Right lobe of liver (tissue), 6 donors: ENCODE data around the gene PPFIA4. TPM values are rescaled to one million over a fixed set of nuclear protein-coding genes. Genes with fewer than 3 reads are reported as not detected.

Experiments
- ATAC-seq, 4 donors: fragments of 200-7000 bp; cut with Tn5 transposase; one replicate each; pipeline ENCODE4 v1.9.1; 2020; ENCODE audit warnings: mild to moderate bottlenecking in 4 of 4, moderate library complexity in 4 of 4
- DNase-seq, 3 donors: peaks; one replicate each; pipeline ENCODE4 v3.0.0-alpha.2; 2020
- H3K27ac ChIP-seq, 3 donors: fragments of 200-600 bp; one replicate each; pipeline ENCODE4 v1.8.0; 2022
- H3K27me3 ChIP-seq, 2 donors: fragments of 200-600 bp; one replicate each; pipeline ENCODE4 v1.8.0; 2022
- H3K36me3 ChIP-seq, 4 donors: fragments of 200-600 bp; sonication (generic) in 1 of 4; one replicate each; pipeline versions ENCODE4 v1.5.1 to v1.8.0; 2017 to 2022; ENCODE audit warnings: control low read depth in 1 of 4
- H3K4me1 ChIP-seq, 4 donors: fragments of 200-600 bp; sonication (generic) in 1 of 4; one replicate each; pipeline versions ENCODE4 v1.5.1 to v1.8.0; 2017 to 2022; ENCODE audit warnings: control low read depth in 1 of 4
- H3K4me3 ChIP-seq, 3 donors: fragments of 200-600 bp; one replicate each; pipeline ENCODE4 v1.8.0; 2022
- H3K9me3 ChIP-seq, 4 donors: fragments of 200-600 bp; sonication (generic) in 1 of 4; one replicate each; pipeline versions ENCODE4 v1.5.1 to v1.8.0; 2017 to 2022; ENCODE audit warnings: control low read depth in 1 of 4
- CTCF ChIP-seq, 4 donors: fragments of 200-600 bp in 3 of 4; fragments of 450-650 bp in 1 of 4; IDR thresholded peaks; one replicate each; pipeline versions ENCODE4 v1.5.1 to v1.8.0; 2016 to 2022; ENCODE audit warnings: antibody characterized with exemption in 4 of 4, mild to moderate bottlenecking in 2 of 4
- POLR2A ChIP-seq: fragments of 450-650 bp; IDR thresholded peaks from one replicate; pipeline ENCODE4 v1.6.1; 2017; ENCODE audit warnings: antibody characterized with exemption, mild to moderate bottlenecking
- WGBS: methylation state at CpG from one replicate; pipeline ENCODE4 v1.1.6; 2018; ENCODE audit warnings: low coverage, low lambda C conversion rate; ENCODE audit not compliant: insufficient coverage; ENCODE audit errors: missing lambda C conversion rate; 5-methylcytosine and 5-hydroxymethylcytosine counted together
- intact Hi-C, 2 donors: fragments of 100-400 bp; cut with DNase I; formaldehyde crosslinking; loops; one replicate each; pipeline versions ENCODE4 v1.11.2 to v1.14.1; 2022
- total RNA-seq, 6 experiments: library from RNA; depleted of rRNA in 2 of 6; stranded (reverse); fragments of >200 nt in 2 of 6; fragmentation: NEBNext Ultra II Directional in 3 of 6; extraction: Animal tissue kit (Norgen Biotek cat#: 25700) in 3 of 6; gene quantifications; one replicate each; pipeline versions ENCODE4 v1.1.0 to v1.2.4, GENCODE V29; 2016 to 2023
- donor health status: DM: no; HTN: yes; CAD: no.
- donor health status: DM: no; HTN: no; CAD: no.
- donor health status: DM: no; HTN: no; CAD: no.
- donor health status: DM: no; HTN: yes; CAD: no.
- donor health status: DM: no; HTN: yes; CAD: no.

The PPFIA4 gene
- total RNA-seq, 6 experiments from 2014 or later, result 0.18 to 5.5 (median 0.49) TPM; not detected in 1

DNA sequence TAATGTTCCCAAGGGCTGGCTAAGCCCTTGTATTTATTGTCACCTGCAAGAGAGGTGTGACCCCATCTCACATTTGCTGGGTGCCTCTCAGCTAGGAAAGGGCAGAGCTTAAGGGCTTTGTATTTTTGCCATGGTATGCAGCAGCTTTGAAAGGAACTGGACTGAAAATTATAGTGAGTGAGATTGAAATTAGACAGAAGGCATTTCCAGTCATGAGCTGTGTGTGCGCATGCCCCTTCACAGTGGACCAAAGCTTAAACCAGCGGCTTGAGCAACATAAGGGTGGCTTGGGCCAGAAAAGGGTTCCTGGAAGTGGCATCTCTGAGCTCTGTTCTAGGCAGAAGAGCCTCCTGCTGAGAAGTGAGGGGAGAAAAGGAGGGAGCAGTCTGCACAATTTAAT, 39.7 kb downstream of the PPFIA4 start:
- Histone ChIP-seq H3K4me3 (no peak overlapping the region), H3K4me1 (no peaks in the 10 kb centered on the region), H3K27me3 (no peaks in the 10 kb centered on the region), H3K27ac (no peak overlapping the region), H3K9me3 (no peaks in the 10 kb centered on the region), H3K36me3 (no peaks in the 10 kb centered on the region)
- WGBS, result 70% methylated on average over 2 of the region's 2 CpGs
- no peak for TF ChIP-seq POLR2A
- no peak for TF ChIP-seq CTCF (IDR thresholded peaks at IDR 0.05)
- DNase-seq, result no peak
- ATAC-seq, result no peak
- intact Hi-C loops, result no loop called here

DNA sequence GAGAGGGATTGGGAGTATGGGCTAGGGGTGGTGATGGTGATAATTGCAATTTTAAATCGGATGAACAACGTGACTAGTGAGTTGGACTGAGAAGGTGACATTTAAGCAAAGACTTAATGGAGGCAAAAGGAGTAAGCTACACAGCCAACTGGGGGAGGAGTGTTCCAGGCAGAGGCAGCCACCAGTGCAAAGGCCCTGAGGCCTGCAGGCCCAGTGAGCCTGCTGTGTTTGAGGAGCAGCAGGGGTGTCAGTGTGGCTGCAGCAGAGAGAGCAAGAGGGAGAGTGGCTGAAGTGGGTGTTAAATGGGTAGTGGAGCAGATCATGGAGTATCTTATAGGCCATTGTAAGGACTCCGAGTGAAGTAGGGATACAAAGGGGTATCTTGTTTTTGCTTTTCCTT, 40.7 kb downstream of the PPFIA4 start:
- intact Hi-C loops, result no loop called here
- no peaks in the 10 kb centered on the region for H3K36me3 ChIP-seq
- H3K27me3 ChIP-seq, result no peaks in the 10 kb centered on the region
- 70% methylated on average over 3 of the region's 3 CpGs for WGBS
- H3K9me3 ChIP-seq, result no peaks in the 10 kb centered on the region
- no peak for ATAC-seq
- H3K27ac ChIP-seq, result no peak overlapping the region
- TF ChIP-seq POLR2A (no peak), CTCF (IDR thresholded peaks at IDR 0.05) (no peak)
- no peaks in the 10 kb centered on the region for H3K4me1 ChIP-seq
- no peak for DNase-seq
- no peak overlapping the region for H3K4me3 ChIP-seq

DNA sequence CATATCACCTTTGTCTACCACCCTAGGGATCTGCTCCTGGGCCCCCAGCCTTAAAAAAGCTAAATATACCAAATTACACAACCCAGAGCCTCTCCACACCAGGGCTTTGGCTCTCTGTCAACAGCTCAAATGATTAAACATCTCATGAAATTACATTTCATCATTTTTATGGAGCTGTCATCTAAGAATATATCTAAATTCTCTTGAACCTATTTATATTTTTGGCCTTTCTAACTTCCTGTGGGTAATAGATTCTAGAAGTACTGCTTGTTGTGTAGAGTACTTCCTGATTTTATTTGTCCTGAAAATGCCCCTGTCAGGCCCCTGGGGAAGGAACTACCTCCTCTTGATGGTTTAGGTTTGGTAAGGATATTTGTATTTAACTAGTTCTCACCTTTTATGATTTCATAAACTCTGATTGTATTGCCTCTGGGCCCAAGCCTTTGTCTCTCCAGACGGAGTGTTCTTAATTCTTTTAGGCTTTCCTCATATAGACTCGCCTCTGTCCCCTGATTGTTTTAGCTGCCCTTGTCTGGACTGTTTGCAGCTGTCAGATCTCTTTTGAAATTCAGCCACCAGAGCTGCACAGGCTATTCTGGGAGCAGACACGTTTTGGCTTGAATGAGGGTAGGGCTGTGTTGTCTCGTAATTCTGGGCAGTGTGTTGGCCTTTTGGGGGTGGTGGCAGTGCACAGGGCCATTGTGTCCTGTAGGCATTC, 42.9 kb downstream of the PPFIA4 start:
- intact Hi-C loops, result no loop called here
- TF ChIP-seq POLR2A, result no peak
- no peak for TF ChIP-seq CTCF (IDR thresholded peaks at IDR 0.05)
- no peaks in the 10 kb centered on the region for H3K27me3 ChIP-seq
- no peaks in the 10 kb centered on the region for H3K9me3 ChIP-seq
- no peak overlapping the region for H3K27ac ChIP-seq
- ATAC-seq (peak; percentile 22 to 49 (median 40)), DNase-seq (no peak)
- H3K4me1 ChIP-seq, result no peaks in the 10 kb centered on the region
- H3K4me3 ChIP-seq, result no peak overlapping the region
- WGBS, result 49% methylated on average over 4 of the region's 4 CpGs
- H3K36me3 ChIP-seq, result no peaks in the 10 kb centered on the region

GRCh38 chr1:203072002-203072602, 45.8 kb downstream of the PPFIA4 start:
- DNase-seq (no peak), ATAC-seq (no peak)
- TF ChIP-seq CTCF (IDR thresholded peaks at IDR 0.05) (no peak), POLR2A (no peak)
- H3K27me3 ChIP-seq, result no peaks in the 10 kb centered on the region
- intact Hi-C loops, result no loop called here
- no peak overlapping the region for H3K27ac ChIP-seq
- 77% methylated on average over 6 of the region's 7 CpGs for WGBS
- H3K9me3 ChIP-seq, result no peaks in the 10 kb centered on the region
- no peaks in the 10 kb centered on the region for H3K36me3 ChIP-seq
- peaks cover 0 to 4% (median 0%) of the 10 kb centered on the region in 4 donors for H3K4me1 ChIP-seq
- H3K4me3 ChIP-seq, result no peak overlapping the region
